Measurements from ENCODE around the gene RBM15. TPM values are rescaled to one million over a fixed set of nuclear protein-coding genes. Genes with fewer than 3 reads are reported as not detected.

Gene RBM15
- total and polyA plus RNA-seq, 2 of the 13 experiments (the other 11 are each of a cell fraction or from before 2014, with no cell fraction given), result 13.5 to 36.4 TPM

GRCh38 chr1:110339407-110340206, 430 bp downstream of the RBM15 start:
- FAIRE-seq (no peak), ATAC-seq (peak; percentile 32), DNase-seq (ENCODE audit: low spot score) (peak; percentile 53)
- Histone ChIP-seq H3K4me1 (ENCODE audit: insufficient read depth, low read length) (peaks cover 73% of the 10 kb centered on the region), H3K9me3 (ENCODE audit: low read length) (no peaks in the 10 kb centered on the region), H4K20me1 (ENCODE audit: insufficient read depth, low read length) (peaks cover 47% of the 10 kb centered on the region), H3K27me3 (ENCODE audit: control insufficient read depth in 1 of 2, insufficient read depth in 2 of 2, low read length in 2 of 2) (no peaks in the 10 kb centered on the region; a peak in 1 of 5 replicates), H3K79me2 (ENCODE audit: insufficient read depth, low read length) (peaks cover 61% of the 10 kb centered on the region), H3K4me2 (ENCODE audit: low read depth, low read length) (peak overlapping the region; percentile 96), H3K9ac (ENCODE audit: insufficient read depth, low read depth, low read length) (peak overlapping the region; percentile 97), H3K27ac (ENCODE audit: extremely low read length, insufficient read depth, low read length) (peak overlapping the region; percentile 100), H3K4me3 (replicated peaks in 1 of 3; ENCODE audit: insufficient read depth in 1 of 3, low read depth in 2 of 3, low read length in 3 of 3) (peak overlapping the region; percentile 81 to 91 (median 84)), H2AFZ (ENCODE audit: low read length) (no peak overlapping the region), H3K36me3 (replicated peaks in 1 of 2; ENCODE audit: control insufficient read depth in 1 of 2, insufficient read depth in 2 of 2, low read length in 2 of 2) (peaks cover 4 to 22% of the 10 kb centered on the region in 2 experiments; a peak in 4 of 5 replicates)
- 2% methylated on average over 29 of the region's 77 CpGs for WGBS (ENCODE audit: low lambda C conversion rate)
- BruUV-seq (replicated peaks), result TSS peak; percentile 50
- ChIA-PET POLR2A (interaction anchor here (0.6 to 3.9 kb wide), 19 partner anchors 8 to 1240 kb away, joined by 3 to 30 read pairs (median 8); partner anchors contain the start of genes KCNC4, LAMTOR5 and STRIP1), CTCF (ENCODE audit: low intra/inter-chr PET ratio, low total read pairs) (interaction anchor here (1.0 kb wide), 1 partner anchor 68 kb away, joined by 3 read pairs; the partner anchor contains the start of gene LAMTOR5)
- intact Hi-C loops (cut with micrococcal nuclease; ENCODE audit: unreplicated experiment), result loop anchor here (2.0 to 5.0 kb wide), 2 partner anchors 53 to 67 kb away; partner anchors contain the start of genes LAMTOR5 and SLC16A4
- in situ Hi-C loops (cut with HindIII; ENCODE audit: extremely low pct_ligation_motif_present, low pct_unique_long_range_greater_than_20kb), result no loop called here
- no peak for TF ChIP-seq ZNF558 (CRISPR knock-in tag; IDR thresholded peaks at IDR 0.05; ENCODE audit: borderline replicate concordance)
- TF ChIP-seq TRIM22 (IDR thresholded peaks at IDR 0.05), result no peak
- TF ChIP-seq ARID5B (CRISPR knock-in tag; IDR thresholded peaks at IDR 0.05), result no peak; the same call in 1 of the 2 replicates
- TF ChIP-seq CCDC6 (CRISPR knock-in tag; IDR thresholded peaks at IDR 0.05), result no peak
- no peak for TF ChIP-seq MBNL3 (CRISPR knock-in tag; conservative IDR thresholded peaks at IDR 0.05)
- peak; percentile 44; the same call in 1 of the 2 replicates for TF ChIP-seq ZNF350 (CRISPR knock-in tag; IDR thresholded peaks at IDR 0.05; ENCODE audit: borderline replicate concordance, low read depth)
- no peak for TF ChIP-seq SOX13 (IDR thresholded peaks at IDR 0.05)
- no peak for TF ChIP-seq SOX13 (CRISPR knock-in tag; conservative IDR thresholded peaks at IDR 0.05 in 1 of 2, IDR thresholded peaks at IDR 0.05 in 1 of 2)
- no peak for TF ChIP-seq ZFP41 (CRISPR knock-in tag; IDR thresholded peaks at IDR 0.05; ENCODE audit: borderline replicate concordance)
- TF ChIP-seq FOXK2 (IDR thresholded peaks at IDR 0.05), result no peak
- TF ChIP-seq EP300 (IDR thresholded peaks at IDR 0.05; ENCODE audit: low read depth in 2 of 2, low read length in 2 of 2), result no peak
- TF ChIP-seq EP300 (CRISPR knock-in tag; IDR thresholded peaks at IDR 0.05; ENCODE audit: borderline replicate concordance), result no peak
- no peak for TF ChIP-seq ZNF576 (CRISPR knock-in tag; IDR thresholded peaks at IDR 0.05)
- no peak for TF ChIP-seq MBD4 (IDR thresholded peaks at IDR 0.05; ENCODE audit: borderline replicate concordance, low read length)
- TF ChIP-seq HIVEP1 (CRISPR knock-in tag; IDR thresholded peaks at IDR 0.05), result peak; percentile 60; the same call in 1 of the 2 replicates
- no peak for TF ChIP-seq ZNF34 (CRISPR knock-in tag; IDR thresholded peaks at IDR 0.05; ENCODE audit: borderline replicate concordance)
- no peak for TF ChIP-seq ZNF337 (CRISPR knock-in tag; IDR thresholded peaks at IDR 0.05; ENCODE audit: borderline replicate concordance, low read depth)
- no peak for TF ChIP-seq ELF1 (CRISPR knock-in tag; IDR thresholded peaks at IDR 0.05)

Data from HepG2 (cell line).